ENCODE results near the gene ENSA.

The ENSA gene

GRCh38 chr1:150579945-150580642 lies 49.3 kb downstream of the ENSA start:
- DNase-seq, result no peak

- DNase-seq, result peak; percentile 90
Measured at GRCh38 chr1:150579110-150579944, 50.1 kb downstream of the ENSA start, which contains the start of gene MCL1. TSS of gene MCL1 (minus strand) at chr1:150579610. CDS start at chr1:150579530, 80 bp downstream.

- DNase-seq, result peak; percentile 73 to 75
Measured at GRCh38 chr1:150578272-150579109, 50.9 kb downstream of the ENSA start.

GRCh38 chr1:150577557-150578271 lies 51.7 kb downstream of the ENSA start:
- no peak for DNase-seq

GRCh38 chr1:150576794-150577556 lies 52.4 kb downstream of the ENSA start:
- no peak for DNase-seq

GRCh38 chr1:150576367-150576711 lies 53.1 kb downstream of the ENSA start:
- DNase-seq, result no peak

- DNase-seq, result no peak
Measured at GRCh38 chr1:150575518-150576366, 53.7 kb downstream of the ENSA start.

- DNase-seq, result no peak
Measured at GRCh38 chr1:150575072-150575489, 54.3 kb downstream of the ENSA start.

GRCh38 chr1:150574260-150575071 lies 54.9 kb downstream of the ENSA start:
- no peak for DNase-seq

- peak; percentile 45 to 55 for DNase-seq
Measured at GRCh38 chr1:150573648-150574071, 55.8 kb downstream of the ENSA start.

GRCh38 chr1:150572918-150573647 lies 56.3 kb downstream of the ENSA start:
- DNase-seq, result peak in 1 of 2 experiments; percentile 36
